HG03108 (cell line): ENCODE results near the gene P2RX1.

Source experiments
- ATAC-seq: cut with Tn5 transposase; IDR thresholded peaks from one replicate; pipeline ENCODE4 v1.9.1; 2021; ENCODE audit warnings: moderate library complexity; ENCODE audit not compliant: unreplicated experiment

Gene P2RX1

DNA sequence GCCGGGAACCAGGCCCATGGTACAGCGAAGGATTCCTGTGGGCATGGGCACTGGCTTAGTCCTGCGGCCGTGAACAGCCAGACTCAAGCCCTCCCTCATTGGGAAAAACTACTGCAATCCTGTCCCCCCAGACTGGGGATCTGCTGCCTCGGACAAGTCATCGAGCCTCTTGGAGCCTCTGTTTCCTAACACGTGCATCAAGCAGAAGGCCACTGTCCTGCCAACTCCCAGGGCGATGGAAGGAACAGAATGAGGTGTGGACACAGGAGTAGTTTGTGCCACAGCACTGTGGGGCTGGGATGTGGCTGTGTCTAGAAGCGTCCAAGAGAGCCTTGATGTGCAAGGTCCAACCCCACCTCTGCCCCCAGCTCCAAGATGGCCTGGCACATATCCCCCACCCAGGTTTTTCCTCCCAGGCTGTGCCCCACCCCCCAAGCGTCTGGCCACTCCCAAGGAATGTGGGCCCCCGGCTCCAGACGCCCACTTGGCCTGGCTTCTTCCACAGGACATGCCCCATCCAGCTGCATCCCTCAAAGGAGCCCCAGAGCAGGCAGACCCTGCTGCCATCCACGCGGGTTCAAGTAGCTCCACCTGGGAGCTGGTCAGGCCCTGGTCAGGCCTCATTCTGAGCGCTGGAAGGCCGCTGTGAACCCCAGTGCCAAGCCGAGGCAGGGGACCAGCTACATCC is 26.8 kb downstream of the P2RX1 start:
- ATAC-seq = no peak

DNA sequence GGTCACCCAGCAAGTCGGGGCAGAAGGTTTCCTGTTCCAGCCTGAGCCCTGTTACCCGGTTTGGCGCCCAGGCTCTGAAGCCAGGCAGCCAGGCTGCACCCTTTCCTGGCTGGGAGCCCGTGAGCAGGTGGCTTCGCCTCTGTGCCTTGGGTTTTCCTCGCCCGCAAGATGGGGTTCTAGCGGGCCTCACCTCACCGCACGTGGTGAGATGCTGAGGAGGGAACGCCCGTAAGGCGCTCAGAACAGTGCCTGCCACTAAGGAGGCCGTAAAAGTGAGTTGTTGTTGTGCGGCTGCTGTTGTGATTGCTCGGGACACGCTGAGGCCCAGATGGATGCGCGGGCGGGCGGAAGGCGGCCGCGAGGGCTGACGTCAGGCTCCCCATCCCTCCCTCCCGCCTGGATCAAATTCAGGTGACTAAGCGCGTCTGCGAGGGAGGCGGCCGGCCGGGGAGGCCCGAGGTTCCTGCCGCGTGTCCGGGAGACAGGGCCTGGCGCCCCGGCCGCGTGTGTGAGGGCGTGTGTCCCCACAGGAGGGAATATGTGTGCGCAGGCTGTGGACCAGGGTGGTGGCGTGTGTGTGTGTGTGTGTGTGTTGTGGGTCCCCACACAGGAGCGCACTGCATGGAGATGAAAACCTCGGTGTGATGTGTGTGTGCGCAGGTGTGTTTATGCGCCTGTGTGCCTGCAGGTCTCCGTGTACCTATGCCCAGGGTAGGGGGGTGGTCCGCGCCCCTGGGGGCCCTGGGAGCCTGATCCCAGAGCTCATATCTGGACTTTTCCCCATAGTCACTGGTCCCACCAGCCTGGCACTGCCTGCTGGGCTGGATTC is 27.7 kb downstream of the P2RX1 start:
- ATAC-seq = no peak

DNA sequence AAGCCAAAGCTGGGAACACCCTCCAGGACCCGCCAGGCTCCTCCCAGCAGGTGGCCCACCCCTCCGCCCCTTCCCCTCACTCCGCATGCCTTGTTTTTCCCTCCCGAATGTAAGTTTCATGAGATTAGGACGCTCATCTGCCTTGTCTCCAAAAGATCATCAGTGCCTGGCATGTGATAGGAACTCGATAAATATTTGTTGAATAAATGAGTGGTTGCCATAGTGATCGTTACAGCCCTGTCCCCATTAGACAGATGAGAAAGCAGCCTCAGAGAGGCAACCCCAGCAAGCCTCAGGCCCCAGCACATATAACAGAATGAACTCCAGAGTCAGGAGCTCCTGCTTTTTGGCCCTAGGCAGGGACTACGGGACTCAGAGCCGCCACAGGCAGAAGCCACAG is 28.5 kb downstream of the P2RX1 start:
- ATAC-seq = no peak

DNA sequence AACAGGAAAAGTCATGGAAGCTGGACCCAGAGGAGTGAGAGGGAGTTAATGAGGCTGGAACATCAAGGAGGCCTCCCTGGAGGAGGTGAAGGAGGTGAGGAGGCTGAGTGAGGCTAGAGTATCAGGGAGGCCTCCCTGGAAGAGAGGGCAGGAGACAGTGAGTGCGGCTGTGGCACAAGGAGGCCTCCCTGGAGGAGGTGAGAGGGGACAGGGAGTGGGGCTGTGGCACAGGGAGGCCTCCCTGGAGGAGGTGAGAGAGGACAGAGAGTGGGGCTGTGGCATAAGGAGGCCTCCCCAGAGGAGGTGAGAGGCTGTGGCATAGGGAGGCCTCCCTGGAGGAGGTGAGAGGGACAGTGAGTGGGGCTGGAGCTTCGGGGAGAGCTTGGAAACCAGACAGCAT is 28.9 kb downstream of the P2RX1 start:
- no peak for ATAC-seq

DNA sequence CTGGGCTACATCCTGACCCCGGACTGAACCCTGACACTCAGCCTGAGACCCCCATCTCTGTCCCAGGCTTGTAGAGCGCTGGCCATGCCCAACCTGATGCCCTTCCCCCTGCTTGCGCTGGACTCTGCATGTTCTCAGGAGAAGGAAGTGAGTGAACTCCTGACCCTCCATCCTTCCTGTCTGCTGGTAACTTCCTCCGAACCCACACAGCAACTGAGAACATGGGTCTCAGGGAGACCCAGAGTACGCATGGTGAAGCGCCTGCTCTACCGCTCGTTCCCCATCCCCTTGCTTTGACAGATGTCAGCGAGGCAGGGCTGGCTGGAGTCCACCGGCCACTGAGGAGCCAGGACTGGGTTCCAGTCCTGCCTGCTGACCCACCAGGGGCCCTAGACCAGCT is 29.5 kb downstream of the P2RX1 start:
- ATAC-seq = no peak

DNA sequence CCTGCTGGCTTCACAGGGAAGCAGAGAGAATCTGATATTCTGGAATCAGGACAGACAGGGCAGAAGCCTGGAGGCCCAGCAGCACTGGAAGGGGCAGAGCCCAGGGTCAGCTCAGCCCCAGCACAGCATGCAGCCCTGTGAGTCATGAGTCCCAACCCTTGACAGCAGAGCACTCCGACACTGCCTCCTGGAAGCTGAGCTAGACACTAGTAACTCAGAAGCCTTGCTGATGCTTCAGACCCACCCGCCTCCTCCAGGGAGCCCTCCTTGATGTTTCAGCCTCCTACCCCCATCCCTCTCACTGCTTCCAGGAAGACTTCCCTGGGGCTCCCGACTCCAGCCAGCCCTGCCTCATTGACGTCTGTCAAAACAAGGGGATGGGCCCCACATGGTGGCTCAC is 30.3 kb downstream of the P2RX1 start:
- no peak for ATAC-seq

DNA sequence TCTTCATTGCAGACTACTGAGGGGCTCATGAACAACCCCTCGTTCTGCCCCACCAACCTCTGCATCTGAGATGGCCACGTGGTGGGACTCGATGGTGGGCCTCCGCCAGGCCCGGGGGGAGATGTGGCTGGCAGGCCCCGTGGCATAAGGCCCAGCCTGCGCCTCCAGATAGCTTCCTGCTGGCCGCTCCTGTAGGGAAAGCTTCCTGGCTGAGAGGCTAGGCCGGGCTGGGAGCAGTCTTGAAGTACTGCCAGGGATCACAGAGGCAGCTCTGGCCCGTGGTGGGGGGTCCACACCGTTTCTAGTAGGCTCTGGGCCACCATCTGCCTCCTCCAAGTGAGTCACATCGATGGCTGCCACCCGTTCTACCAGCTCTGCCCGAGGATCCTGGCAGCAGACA is 31.0 kb downstream of the P2RX1 start:
- no peak for ATAC-seq

DNA sequence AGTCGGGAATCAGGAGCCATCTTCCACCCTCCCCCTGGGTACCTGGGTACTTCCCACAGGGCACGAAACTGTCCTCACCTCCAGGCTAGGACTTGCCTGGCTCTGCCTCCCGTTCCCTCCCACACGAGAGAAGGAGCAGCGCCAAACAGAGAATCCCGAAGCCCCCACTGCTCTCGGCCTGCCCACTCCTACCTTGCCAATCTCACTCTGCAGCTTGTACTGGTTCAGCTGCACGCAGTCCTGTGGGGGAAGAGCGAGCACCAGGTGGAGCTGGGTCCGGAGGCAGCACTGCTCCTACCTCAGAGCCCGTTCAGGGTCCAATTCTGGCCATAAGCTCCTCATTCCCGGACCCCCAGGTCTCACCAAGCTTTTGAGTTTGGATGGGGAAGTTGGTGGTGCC is 32.1 kb downstream of the P2RX1 start:
- ATAC-seq = no peak

DNA sequence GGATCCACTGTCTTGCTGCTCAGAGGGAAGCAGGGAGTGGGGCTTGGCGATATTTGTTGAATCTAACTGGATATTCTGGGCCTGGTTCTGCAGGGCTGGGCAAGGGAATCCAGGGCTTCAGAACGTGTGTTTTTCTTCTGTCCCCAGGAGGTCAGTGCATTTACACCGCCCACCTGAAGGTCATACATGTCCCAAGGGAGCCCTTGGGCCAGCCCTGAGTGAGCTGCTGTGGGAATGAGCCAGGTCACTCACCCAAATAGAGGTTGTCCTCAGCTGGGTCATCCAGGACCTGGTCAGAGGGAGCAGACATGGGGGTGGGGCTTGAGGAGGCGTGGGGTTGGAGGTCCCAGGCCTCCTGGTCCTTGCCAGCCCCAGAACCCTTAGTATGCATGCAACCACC is 34.0 kb downstream of the P2RX1 start:
- no peak for ATAC-seq

DNA sequence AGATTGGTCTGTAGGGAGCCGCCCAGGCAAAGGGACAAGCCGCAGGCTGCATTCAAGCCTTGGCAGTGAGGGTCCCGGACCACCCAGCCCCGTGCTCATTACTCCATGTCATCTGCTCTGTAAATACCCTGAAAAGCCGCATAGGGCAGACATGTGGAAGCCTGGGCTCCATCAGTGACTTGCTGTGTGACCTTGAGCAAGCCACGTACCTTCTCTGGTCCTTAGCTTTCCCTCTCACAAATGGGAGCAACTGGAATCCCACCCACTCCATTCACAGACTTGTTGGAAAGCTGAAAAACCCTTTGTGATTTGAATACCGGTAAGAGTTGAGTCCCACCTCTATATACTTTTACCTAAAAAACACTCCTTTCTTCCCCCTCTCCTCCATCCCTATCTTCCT is 35.3 kb downstream of the P2RX1 start:
- no peak for ATAC-seq

DNA sequence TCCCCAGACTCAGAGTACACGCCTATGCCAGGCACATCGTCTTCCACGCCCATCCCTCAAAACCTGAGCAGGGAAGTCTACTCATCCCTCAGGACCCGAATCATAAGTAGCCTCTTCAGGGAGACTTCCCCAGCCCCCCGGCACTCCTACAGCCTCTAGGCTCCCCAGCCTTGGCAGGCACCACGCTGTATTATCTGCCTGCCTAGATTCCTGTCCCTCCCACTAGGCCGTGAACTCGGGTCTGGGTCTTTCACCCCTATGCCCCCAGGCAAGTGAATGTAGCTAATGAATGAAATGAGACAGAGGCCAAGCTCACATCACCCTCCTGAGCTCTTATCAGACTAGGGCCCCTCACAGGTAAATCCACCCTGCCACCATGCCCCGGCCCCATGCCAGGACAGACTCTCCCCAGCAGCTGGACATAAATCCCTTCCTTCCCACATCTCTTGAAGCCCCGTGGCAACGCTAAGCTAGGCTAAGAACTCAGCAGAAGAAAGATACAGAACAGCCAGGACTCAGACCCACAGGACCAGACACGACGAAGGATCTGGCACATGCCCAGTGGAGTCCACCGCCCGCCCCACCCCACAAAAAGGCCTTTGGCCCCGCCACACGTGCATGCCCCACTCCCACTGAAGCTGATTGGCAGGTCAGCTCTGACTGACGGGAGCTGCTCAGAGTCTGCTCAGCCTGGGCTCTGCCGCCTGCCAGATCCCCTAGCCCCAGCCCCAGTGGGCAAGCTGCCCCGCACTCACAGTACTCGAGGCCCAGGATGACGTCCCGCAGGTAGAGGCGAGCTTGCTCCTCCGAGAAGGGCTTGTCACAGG is 36.5 kb downstream of the P2RX1 start:
- no peak for ATAC-seq

DNA sequence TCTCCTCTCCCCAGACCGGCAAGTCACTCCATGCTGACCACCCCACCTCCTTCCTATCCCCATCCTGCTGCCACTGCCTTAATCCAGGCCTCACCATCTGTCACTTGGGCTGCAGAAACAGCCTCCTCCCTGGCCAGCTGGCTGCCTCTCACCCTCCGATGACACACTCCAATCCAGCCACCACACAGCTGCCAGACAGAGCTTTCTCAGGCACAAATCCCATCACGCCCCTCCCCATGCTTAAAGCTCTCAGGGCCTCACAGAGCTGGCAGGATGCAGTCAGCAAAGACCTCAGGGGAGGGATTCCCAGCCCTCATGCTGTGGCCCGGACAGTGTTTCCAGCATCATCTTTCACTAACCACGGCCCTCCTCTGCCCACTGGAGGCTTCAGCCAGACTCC is 37.1 kb downstream of the P2RX1 start:
- no peak for ATAC-seq

DNA sequence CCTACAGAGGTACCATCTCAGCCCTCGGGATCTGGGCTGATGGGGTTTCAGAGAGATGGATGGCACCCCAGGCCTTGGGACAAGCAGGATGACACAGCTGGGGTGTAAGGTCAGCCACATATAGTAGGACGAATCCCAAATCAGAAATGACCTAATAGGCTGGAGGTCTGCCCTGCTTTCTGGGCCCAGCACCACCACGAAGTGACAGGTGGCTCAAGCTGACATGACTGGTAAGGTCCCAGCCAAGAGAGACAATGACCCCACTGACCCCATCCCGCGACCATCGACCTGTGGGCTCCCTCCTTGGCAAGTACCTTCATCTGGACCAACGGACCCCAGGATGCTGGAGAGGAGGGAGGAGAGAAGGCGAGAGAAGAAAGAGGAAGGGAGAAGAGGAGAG is 39.0 kb downstream of the P2RX1 start:
- no peak for ATAC-seq

DNA sequence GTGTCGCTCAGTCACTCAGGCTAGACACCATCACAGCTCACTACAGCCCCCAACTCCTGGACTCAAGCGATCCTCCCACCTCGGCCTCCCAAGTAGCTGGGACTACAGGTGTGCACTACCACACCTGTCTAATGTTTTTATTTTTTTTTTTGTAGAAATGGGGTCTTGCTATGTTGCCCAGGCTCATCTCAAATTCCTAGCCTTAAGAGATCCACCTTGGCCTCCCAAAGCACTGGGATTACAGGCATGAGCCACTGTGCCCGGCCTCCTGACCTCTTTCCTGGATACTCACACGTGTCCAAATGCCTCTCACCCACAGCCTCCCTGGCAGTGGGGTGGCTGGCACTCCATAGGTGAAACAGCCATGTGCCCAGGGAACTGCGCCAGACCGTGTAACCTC is 40.9 kb downstream of the P2RX1 start:
- ATAC-seq = no peak

DNA sequence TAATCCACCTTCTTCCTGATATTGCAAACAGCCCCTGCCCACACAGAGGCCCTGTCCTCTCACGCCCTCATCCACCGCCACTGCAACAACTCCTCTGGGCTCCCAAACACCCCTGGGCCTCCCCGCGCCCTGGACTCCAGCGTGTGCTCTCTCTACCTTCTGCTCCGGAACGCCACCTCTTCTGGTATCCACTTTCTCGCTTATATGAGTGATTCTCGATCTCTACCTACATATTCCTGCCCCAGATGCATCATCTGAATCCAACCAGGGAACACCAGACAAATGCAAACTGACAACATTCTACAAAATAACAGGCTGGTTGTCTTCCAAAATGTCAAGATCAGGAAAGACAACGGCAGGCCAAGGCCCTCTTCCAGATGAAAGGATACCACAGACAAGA is 42.4 kb downstream of the P2RX1 start:
- ATAC-seq = no peak

DNA sequence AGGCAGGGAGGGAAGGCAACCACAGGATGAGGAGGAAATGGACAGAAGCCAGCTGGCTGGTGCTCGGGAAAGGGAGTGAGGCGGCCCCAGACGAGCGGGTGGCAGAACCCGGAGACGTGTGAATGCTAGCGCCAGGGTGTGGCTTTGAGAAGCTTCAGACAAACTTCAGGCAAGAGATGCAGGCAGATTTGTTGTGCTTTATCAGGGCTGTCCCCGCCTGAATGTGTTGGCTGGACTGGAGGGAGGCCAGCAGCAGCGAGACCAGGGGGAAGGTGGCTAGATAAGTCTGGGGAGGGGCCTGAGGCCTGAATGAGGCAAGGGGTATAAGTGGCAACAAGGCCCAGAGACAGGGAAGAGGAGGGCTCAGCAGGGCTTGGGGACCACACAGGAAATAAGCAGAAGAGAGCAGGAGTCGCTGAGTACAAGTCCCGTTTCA is 45.4 kb downstream of the P2RX1 start:
- ATAC-seq = no peak

DNA sequence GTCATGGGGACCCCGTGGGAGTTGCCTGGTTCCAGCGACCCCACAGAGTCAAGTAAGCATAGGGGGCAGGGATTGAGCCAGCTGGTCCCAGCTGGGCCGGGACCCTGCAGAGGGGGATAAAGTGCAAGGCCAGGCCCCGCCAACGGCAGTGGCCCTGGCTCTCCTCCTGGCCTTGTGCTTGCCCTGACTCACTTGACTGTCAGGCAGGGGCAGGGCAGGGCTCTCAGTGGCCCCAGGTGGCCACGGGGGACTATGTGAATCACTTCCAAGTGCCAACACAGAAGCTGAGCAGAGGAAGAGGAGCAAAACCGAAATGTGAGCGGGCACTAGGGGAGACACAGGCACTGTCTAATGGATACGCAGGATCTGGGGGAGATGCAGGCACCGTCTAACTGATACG is 48.7 kb downstream of the P2RX1 start:
- no peak for ATAC-seq

DNA sequence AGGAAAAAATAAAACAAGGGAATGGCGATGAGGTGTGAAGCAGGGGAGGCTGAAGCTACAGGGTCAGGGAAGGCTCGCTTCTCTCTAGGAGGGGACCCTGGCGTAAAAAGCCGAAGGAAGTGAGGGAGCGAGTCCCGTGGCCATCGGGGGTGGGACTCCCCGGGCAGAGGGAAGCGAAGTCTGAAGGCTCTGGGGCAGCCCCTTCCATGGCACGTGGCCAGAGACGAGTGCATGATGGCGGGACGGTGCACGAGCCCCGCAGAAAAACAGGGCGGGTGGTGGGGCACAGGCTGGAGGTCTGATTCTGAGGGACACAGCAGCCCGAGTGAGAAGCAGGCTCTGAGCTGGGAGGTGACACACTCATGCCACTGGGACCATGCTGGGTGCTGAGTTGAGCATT is 49.2 kb downstream of the P2RX1 start:
- no peak for ATAC-seq

DNA sequence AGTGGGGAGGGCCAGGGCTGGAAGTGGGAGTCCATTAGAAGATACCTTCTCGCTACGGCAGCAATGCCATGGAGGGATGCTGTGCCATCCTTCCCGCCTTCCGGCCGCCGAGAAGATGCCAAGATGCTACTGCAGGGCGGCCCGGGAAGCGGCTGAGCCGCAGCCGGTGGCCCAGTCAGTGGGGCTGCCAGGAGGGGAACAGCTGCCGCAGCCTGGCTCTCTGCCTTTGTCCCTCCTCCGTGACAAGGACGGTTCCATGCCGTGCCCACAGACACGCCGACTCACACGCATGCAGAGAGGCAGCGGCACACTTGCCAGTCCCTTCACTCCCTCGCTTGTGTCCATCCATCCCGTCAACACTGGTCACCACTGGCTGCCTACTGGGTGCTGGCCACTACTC is 50.0 kb downstream of the P2RX1 start:
- no peak for ATAC-seq

DNA sequence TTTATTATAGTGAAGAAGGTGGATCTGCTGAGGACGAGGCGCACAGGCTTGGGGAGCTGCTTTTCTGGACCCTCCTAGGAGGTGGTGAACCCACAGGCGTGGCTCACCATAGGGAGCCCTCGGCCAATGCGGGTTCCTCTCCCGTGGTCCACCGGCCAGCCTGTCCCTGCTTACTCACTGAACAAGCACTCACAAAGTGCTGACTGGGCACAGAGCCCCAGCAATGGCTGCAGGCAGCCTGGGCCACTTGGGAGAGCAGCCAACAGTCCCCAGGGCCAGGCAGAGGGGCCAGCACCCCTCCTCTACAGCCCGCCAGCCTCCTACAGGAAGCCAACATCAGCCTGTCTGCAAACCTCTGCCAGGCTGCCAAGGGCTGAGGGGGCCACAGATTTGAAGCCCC is 51.1 kb downstream of the P2RX1 start:
- no peak for ATAC-seq

DNA sequence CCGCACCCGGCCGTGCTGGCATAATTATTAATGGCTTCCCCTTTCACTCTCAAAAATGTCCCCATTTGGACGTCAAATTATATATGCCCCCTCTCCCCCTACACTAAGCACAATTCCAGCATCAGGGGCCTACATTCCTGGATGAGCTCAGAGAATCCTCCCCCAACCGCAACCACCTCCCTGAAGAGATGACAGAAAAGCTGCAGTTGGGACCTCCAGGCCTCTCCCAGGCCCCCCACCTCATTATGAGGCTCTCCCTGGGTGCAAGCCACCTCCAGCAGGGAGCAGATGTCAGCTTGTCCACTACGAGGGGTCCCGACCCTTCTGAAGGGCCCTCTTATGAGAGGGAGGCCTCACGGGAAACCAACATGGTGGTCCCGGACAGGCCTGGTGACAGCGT is 51.7 kb downstream of the P2RX1 start:
- no peak for ATAC-seq
